OCI-LY3 (cell line): ENCODE measurements around the gene DDX39B.

ENCODE experiments used
- CTCF ChIP-seq: fragments of 200-600, 300-600 bp; sonication (generic); IDR thresholded peaks from 2 replicates; pipeline ENCODE4 v1.5.1; 2014; ENCODE audit warnings: antibody characterized with exemption, low read length, low read depth
- EZH2phosphoT487 ChIP-seq: fragments of 200-600 bp; shearing (Covaris generic); IDR thresholded peaks from 2 replicates; pipeline ENCODE4 v1.6.1; 2018; ENCODE audit warnings: antibody characterized with exemption, mixed run types, low read depth

- TF ChIP-seq CTCF: no peak
- no peak for TF ChIP-seq EZH2phosphoT487
These were observed 46.3 kb upstream of the DDX39B start for GRCh38 chr6:31587791-31588777.
